HG03354 (cell line): Measurements from ENCODE around the gene PIGL.
A peak's percentile ranks its signal among the peaks of the same experiment; 100 is the strongest.
"Not testable (repeated sequence)": the region's sequence is repeated elsewhere in the genome, so short reads cannot be mapped to it uniquely, and the experiment has no call there.

ENCODE experiments used
- ATAC-seq: cut with Tn5 transposase; IDR thresholded peaks from one replicate; pipeline ENCODE4 v1.9.1; 2021; ENCODE audit warnings: mild to moderate bottlenecking; ENCODE audit not compliant: unreplicated experiment, poor library complexity, severe bottlenecking

The PIGL gene

DNA sequence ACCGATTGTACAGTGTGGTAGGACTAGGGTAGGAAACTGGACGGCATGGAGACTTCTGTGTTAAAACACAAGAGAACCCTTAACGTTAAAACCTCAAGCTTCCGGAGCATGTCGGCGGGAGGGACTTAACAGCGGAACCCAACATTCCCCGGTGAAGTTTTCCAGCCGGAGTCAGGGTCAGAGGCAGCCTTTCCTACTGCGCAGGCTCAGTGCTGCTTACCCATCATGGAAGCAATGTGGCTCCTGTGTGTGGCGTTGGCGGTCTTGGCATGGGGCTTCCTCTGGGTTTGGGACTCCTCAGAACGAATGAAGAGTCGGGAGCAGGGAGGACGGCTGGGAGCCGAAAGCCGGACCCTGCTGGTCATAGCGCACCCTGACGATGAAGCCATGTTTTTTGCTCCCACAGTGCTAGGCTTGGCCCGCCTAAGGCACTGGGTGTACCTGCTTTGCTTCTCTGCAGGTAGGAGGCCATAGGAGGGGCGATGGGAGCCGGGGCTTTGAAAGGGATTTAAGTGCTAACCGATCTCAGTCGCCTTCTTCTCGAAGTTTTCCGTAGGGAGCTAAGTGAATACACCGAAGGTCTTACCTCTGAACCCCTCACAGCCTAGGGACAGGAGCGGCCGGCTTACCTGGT, at the start of gene PIGL:
Gene PIGL (plus strand): TSS at position 209 of the 634 bp plus-strand sequence. CDS start 17 bp downstream, at position 226.
- ATAC-seq: peak; percentile 30

DNA sequence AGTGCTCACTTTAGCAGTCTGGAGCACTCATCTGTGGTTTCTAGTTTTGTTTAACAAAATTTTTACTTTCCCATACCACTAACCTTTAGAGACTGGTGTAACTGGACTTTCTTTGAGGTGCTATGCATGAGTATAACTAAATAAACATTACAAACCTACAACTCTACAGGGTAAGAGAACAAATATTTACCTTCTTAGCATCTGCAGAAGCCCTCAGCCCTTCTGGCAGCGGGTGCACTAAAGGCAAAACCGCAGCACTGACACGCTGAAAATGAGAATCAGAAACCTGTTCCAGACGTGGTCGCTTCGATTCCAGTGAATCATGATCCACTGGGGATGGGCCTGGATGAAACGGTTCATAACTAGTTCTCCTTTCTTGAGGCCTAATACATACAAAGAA, 45.4 kb upstream of the PIGL start:
- ATAC-seq: no peak

DNA sequence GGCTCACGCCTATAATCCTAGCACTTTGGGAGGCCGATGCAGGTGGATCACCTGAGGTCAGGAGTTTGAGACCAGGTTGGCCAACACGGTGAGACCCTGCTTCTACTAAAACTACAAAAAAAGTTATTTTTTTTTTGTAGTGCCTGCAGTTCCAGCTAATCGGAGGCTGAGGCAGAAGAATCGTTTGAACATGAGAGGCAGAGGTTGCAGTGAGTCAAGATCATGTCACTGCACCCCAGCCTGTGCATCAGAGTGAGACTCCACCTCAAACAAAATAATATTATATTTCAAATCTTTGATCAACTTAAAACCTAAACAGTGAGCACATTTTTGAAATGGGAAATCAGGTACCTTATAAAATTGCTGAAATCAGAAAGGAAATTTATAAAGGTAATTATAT, 38.2 kb upstream of the PIGL start:
- ATAC-seq: no peak

DNA sequence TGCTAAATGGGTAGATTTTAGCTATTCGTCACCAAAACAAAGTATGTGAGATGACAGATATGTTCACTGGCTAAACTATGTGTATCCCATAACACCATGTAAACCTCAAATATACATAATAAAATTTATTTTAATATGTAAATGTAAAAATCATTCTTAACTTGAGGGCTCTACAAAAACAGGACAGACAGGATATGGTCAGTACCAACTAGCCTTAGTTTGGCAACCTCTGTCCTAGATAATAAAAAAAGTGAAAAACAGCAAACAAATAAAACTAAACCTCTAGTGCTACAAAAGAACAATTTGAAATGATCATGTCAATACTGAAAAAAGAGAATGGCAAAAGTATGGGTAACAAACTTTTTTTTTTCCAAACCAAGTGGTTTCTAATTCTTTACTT, 35.4 kb upstream of the PIGL start:
- ATAC-seq: no peak

DNA sequence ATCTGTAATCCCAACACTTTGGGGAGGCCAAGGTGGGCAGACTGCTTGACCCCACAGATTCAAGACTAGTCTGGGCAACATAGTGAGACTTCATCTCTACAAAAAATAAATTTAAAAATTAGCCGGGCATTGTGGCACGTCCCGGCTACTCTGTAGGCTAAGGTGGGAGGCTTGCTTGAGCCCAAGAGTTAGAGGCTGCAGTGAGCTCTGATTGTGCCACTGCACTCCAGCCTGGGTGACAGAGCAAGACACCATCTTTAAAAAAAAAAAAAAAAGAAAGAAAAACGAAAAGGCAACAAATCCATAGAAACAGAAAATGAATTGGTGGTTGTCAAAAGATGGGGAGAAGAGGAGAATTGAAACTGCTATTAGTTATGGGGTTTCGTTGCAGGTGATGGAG, 29.4 kb upstream of the PIGL start:
- no peak for ATAC-seq

DNA sequence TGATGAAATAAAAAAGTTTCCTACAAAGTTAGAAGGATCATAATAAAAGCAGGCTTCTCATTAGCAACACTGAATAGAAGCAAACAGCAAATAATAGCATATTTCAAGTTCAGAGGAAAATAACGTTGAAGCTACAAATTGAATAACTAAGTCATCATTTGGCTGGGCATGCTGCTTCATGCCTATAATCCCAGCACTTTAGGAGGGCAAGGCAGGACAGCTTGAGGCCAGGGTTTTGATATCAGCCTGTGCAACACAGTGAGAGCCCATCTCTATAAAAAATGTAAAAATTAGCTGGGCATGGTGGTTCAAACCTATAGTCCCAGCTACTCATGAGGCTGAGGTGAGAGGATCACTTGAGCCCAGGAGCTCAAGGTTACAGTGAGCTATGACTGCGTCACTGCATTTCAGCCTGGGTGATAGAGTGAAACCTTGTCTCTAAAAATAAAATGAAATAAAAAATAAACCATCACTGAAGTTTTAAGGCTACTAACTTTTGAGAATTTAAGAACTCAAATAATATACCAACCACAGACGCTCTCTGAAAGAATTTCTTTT, 27.1 kb upstream of the PIGL start:
- ATAC-seq: no peak

DNA sequence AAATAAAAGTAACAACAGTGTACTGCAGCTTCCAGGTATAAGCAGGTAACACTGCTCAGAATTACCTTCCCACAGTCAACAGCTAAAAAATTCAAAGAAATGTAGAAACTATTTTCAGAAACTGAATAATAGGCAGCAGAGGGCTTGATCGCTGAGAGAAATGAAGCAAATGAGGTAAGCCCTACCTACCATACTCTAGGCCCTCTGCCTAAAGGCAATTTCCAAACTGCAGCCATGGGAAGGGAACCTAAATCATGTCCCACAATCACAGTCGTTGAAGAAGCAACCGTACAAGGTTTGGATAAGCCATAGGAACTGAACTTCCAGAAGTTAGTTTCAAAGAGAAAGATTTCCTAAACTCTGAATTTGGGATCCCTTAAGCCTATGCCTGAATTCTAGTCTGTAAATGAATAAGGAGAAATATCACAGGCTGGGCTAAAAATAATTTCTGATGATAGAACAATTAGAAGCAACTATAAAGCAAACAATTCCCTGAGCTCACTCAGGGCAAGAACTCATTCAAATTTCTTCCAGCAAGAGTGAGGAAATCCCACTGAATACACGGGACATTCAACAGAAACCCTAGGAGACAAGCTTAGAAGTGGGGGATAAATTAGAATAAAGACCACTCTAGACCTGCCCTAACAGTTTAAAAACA, 26.2 kb upstream of the PIGL start:
- ATAC-seq: no peak

DNA sequence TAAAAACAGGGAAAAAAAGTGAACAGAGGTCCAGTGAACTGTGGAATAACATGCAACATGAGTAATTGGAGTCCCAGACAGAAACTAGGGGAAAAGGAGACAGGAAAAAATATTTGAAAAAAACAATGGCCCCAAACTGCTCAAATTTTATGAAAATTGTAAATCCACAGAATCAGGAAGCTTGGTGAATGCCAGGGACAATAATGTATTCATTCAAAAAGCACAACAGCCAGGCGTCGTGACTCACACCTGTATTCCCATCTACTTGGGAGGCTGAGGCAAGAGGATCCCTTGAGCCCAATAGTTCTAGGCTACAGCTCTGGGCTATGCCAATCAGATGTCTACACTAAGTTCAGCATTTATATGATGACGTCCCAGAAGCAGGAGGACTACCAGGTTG, 25.4 kb upstream of the PIGL start:
- ATAC-seq: no peak

DNA sequence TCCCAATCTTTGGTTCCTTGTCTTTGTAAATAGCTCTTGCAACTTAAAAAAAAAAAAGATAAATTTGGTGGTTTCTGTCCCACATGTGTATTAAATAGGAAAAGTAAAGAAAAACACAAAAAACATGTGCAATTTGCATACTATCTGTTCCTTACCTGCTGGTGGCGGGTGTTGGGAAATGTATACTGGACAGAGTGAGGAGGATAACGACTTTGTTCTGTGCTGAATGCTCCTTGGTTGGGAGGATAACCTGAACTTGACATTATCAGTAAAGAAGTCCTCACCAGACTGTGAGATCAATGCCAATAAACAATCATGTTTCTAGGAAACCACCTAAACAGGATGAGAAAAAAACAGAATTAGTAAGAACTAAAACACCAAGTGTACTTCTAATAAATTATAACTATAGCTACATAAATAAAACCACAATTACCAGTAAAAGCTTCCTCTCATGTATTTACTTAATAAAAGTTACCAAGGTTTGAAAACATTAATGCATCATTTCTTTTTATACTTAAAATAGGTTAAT, 22.6 kb upstream of the PIGL start:
- not testable (repeated sequence) for ATAC-seq

DNA sequence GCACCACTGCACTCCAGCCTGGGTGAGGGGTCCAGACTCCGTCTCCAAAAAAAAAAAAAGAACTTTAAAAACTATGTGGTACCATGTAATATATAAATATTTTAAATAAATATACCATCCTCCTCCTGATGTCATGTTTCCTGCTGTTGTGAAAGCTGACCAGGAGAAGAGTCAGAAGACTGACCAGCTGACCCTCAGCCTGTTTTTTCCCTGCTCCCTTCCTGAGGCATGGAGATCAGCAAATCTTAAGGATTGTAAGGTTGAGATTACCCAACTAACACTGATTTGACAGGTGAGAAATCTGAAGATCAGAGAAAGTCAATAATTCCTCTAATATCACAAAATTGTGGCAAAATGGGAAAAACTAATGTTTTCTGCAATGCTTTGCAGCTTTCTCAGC, 19.7 kb upstream of the PIGL start:
- ATAC-seq: no peak

DNA sequence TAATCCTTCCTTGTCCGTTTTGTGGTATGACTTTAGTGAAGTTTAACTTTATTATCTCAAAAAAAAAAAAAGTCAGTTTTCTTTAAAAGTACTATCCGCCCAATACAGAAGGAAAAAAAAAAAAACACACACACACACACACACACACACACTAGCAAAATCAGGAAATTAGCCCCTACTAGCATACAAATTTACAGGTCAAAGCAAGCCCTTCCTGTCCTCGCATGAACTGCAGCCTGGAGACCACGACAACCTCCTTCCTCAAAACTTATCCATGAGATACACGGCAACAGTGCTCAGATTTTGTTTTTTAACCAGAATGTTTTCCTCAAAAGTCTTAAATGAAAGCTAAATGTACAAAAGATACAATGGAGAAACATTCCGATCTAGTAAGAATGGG, 17.9 kb upstream of the PIGL start:
- no peak for ATAC-seq

DNA sequence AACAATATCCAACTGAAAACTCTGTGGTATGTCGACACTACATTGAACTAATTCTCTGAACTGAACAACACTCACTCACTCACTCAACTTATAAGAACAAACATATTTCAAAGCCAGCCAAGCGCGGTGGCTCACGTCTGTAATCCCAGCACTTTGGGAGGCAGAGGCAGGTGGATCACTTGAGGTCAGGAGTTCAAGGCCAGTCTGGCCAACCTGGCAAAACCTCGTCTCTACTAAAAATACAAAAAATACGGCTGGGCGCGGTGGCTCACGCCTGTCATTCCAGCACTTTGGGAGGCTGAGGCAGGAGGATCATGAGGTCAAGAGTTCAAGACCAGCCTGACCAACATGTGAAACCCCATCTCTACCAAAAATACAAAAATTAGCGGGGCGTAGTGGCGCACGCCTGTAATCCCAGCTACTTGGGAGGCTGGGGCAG, 15.3 kb upstream of the PIGL start:
- ATAC-seq: not testable (repeated sequence)

DNA sequence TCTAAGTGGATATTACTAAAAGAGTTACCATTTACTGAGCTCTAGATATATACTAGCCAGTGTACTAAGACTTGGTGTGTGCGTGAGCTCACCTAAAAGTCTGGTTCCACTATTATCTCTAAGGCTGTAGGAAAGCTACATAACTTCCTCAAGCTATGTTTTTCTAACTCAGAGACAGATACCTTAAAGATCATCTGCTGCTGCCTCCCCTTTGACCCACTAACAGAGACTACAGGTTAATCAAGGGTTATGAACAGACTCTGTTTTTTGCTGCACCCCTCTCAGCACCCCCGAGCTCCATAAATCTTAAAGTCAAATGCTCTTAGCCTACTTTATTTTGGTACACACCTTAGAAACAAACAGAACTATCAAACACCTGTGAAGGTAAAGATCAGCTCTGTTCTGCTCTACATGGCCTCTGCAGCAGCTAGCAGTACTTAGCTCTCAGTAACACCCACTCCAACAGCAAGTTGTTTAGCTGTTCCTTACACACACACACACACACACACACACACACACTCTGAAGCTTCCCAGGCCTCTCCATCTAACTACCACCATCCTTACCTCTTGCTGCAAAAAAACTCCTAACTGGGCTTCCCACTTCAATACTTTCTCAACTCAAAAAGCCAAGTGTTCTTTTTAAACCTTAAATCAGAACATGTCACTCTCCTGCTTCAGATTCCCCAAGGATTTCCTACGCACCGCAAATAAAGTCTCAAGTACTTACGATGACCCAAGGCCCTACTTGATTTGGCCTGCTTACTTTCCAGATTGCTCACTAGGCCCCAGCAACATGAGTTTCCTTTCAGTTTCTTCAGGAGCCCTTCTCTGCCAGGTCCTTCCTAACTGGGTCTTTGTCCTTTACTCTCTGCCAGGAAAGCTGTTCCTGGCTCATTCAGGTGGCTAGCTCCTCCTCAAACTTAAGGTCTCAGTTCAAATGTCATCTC, 14.2 kb upstream of the PIGL start:
- ATAC-seq: not testable (repeated sequence)

DNA sequence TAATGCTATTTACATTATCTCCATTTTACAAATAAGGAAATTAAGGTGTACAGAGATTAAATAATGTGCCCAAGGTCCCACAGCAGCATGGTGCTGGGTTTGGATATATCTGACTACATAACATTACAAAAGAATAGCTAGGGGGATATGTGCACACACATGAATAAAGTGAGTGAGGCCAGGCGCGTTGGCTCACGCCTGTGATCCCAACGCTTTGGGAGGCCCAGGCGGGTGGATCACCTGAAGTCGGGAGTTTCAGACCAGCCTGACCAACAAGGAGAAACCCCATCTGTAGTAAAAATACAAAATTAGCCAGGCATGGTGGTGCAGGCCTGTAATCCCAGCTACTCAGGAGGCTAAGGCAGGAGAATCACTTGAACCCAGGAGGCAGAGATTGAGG, 12.2 kb upstream of the PIGL start:
- not testable (repeated sequence) for ATAC-seq

DNA sequence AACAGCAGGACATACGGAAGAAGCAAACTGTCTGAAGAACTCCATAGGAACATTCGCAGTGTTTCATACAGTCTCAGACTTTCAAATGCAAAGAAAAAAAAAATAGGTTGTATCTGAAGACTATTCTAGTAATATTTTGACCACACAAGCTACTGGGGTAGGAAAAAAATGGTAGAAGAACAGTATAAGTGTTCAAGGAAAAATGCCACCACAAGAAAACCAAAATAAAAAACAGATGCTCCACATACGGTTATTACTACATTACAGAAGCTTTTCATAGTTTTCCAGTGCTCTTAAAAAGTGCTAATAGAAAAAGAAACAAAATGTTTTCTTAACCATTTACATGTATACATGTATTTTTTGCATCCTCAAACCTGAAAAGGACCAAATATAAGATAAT, 5.4 kb upstream of the PIGL start:
- no peak for ATAC-seq

DNA sequence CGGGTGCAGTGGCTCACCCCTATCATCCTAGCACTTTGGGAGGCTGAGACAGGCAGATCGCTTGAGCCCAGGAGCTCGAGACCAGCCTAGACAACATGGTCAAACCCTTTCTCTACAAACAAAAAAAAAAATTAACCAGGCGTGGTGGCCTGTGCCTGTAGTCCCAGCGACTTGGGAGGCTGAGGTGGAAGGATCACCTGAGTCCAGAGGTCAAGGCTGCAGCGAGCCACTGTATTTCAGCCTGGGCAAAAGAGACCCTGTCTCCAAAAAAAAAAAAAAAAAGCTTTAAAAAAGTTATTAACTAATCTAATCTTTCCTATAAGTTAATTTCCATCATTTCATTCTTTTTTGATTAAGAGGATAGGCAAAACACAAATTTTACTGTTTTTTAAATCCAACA, 4.2 kb upstream of the PIGL start:
- ATAC-seq: no peak

DNA sequence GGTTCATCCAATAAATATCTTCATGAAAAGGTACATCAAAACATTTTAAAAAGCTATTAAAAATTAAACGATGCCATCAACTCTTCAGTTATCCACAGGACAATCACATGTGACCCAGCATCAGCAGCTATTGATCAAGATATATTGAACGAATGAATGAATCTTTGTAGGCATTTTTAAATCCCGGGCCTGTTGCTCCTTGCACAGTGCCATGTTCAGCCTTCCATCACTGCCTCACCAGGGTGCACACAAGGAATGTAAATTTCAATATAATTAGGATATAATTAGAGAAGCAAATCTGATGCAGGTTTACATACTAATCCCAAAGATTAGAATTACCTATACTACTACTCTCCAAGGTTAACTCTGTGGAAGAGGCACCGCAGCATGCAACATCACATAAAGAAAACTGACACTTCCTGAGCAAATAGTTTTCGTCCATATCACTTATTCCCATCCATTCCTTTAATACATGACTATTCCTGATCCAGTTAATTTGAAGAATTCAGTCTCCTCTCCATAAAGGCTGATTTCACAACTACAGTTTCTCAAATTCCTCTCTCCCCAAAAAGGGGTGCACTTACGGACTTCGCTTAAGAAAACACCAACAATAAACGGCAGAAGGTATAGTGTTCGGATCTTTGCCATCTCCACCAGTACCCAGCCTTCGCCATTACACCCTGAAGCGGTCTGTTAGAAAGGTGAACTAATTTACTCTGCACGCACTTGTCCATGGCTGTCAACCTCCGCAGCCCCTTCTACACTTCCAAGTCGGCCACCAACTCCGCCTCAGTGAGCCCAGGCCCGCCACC, 2.6 kb upstream of the PIGL start:
- ATAC-seq: no peak

DNA sequence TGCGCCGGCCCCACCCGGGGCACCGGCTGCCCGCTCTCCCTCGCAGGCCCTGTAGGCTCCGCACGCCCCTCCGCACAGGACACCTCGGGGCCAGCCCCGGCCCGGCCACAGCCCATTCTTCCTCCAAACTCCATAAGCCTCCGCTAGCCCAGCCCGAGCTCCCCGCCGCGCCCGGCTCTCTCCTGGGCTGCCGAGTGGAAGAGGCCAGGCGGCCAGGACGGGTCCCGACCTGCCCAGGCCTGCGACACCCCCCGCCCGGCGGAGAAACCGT, 2.1 kb upstream of the PIGL start:
- peak; percentile 59 for ATAC-seq

DNA sequence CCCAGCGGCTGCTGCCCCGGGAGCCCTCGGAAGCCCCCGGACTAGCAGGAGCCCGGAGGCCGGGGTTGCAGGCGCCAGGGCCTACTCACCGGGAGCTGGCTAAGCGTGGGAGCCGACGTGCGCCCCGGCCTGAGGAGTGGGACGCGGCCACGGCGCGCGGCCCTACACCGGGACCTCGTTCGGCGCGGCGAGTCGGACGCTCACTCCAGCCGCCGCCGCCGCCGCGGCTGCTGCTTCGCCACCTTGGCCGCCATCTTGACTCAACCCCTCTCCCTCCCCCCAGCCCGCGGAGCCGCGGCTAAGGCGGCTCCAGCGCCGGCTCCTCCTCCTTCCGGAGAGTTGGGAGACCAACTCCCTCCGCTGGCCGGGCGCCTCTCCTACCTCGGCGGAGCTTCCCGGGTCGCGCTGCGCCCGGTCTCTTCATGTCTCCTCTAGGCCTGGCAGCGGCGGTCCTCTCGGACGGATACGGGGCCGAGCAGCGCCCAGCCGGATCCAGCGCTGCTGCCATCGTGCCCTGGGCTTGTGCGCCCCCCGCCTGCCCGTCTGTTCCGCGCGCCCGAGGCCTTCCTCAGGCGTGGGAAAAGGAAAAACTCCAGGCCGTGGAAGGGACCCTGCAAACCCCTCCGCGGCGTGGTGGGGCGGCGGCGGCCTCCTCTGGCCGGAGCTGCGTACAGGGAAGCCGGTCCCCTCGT, 1.6 kb upstream of the PIGL start, which contains the start of gene NCOR1:
Gene NCOR1 (minus strand): TSS at position 262 of the 692 bp plus-strand sequence. CDS start 20,965 bp downstream, outside the sequence.
- ATAC-seq: peak; percentile 79
